GM18499 (cell line): ENCODE data around the gene SLC35G1.

Experiments
- ATAC-seq: cut with Tn5 transposase; IDR thresholded peaks from one replicate; pipeline ENCODE4 v1.9.1; 2021; ENCODE audit warnings: moderate number of reproducible peaks; ENCODE audit not compliant: insufficient read depth, unreplicated experiment

The SLC35G1 gene, protein sequence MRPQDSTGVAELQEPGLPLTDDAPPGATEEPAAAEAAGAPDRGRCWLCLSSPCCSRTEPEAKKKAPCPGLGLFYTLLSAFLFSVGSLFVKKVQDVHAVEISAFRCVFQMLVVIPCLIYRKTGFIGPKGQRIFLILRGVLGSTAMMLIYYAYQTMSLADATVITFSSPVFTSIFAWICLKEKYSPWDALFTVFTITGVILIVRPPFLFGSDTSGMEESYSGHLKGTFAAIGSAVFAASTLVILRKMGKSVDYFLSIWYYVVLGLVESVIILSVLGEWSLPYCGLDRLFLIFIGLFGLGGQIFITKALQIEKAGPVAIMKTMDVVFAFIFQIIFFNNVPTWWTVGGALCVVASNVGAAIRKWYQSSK

DNA sequence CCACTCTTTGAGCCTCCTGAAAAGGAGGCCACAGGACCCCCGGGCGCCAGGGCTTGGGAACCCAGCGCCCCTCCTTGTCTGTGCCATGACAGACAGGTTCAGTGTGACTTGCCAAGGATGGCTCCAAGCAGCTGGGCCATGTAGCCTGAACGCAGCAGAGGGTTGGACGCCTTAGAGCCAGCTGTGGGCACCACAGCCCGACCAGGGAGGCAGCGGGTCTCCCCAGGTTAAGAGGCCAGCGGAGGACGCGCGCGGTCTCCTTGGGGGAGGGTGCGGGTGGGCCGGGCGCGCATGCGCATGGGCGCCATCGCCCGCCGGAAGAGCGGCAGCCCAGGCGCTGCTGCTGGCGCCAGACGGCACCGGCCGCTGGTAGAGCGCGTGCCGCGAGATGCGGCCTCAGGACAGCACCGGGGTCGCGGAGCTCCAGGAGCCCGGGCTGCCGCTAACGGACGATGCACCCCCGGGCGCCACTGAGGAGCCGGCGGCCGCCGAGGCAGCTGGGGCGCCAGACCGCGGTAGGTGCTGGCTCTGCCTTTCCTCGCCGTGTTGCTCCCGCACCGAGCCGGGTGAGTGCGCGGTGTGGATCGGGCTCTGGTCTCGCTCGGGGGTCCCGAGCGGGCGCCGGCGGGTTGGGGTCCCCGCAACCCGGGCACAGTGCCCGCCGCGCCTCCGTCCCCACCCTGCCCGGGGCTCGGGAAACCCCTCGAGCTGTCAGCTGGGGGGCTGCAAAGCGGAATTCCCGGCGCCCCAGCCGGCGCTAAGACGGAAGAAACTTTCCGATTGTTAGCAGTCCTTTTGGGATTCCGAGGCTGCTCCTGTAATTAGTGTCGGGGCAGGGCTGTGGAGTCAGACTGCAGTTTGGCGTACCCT lies at the start of gene SLC35G1:
SLC35G1 (plus strand) TSS at position 333 of the 870 bp plus-strand sequence; CDS start at position 389, 56 bp downstream.
- ATAC-seq = peak; percentile 74

DNA sequence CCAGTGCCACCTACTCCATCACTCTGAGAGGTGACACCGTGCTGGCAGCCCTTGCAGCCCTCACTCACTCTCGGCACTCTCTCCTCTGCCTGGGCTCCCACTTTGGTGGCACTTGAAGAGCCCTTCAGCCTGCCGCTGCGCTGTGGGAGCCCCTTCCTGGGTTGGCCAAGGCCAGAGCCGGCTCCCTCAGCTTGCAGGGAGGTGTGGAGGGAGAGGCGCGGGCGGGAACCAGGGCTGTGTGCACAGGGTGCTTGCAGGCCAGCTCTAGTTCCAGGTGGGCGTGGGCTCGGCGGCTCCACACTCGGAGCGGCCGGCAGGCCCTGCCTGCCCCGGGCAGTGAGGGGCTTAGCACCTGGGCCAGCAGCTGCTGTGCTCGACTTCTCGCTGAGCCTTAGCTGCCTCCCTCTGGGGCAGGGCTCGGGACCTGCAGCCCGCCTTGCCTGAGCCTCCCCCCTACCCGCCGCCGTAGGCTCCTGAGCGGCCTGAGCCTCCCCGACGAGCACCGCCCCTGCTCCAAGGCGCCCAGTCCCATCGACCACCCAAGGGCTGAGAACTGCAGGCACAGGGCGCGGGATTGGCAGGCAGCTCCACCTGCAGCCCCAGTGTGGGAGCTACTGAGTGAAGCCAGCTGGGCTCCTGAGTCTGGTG lies 48.7 kb upstream of the SLC35G1 start:
- no peak for ATAC-seq

DNA sequence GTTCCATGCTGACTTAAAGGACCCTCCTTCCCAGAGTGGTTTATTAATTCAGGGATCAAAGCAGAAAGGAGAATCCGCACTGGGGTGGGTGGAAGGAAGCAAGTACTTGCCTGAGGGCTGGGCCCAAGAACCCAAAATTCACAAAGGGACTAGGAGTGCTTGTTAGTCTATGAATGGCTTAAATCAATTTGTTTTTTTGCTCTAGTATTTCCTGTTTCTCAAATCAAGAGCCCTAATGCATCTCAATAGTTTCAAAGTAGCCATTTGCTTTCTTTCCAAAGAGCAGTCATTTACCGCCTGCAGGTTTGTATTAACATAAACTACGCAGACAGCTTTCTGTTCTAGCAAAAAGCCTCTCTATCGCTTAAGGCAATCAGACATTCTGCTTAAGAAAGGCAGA lies 44.2 kb upstream of the SLC35G1 start:
- no peak for ATAC-seq

DNA sequence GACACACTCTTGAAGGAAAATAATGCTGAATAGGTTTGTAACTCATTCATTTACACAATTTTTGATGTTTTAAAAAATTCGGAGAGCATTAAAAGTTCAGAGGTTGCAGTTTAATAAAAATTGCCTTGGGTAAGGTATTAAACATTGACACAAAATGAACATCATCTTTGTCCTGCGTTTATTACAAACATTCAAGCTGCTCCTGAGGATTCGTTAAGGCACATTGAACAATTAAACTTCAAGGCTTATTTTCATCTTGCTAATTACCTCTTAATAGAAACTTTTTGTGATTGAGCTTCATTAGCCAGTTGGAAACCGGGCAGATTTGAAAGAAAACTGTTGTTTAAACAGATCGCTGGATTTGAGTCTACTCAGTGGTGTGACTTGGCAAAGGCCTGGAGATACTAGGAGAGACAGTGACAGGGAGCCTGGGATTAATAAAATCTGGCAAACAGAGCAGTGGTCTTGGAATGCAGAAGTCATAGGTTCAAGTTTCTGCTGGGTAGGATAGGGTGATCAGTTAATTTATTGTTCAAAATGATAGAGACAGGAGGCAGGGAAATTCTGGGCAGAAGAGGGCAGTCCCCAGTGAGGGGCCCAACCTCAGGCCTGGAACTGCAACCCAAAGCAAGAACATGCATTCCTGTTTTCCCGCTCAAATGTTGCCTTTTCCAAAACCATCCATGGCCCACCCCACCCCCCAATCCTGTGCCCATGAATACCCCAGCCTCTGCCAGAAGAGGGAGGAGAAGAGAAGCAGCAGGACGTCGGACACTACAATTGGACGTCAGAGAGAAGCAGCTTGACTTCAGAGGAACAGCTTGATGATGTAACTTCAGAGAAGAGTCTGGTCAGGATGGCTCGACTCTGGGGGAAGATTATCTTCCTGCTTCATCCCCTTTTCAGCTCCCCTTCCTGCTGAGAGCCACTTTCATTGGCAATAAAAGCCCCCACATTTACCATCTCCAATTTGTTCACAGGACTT lies 43.5 kb upstream of the SLC35G1 start:
- no peak for ATAC-seq

DNA sequence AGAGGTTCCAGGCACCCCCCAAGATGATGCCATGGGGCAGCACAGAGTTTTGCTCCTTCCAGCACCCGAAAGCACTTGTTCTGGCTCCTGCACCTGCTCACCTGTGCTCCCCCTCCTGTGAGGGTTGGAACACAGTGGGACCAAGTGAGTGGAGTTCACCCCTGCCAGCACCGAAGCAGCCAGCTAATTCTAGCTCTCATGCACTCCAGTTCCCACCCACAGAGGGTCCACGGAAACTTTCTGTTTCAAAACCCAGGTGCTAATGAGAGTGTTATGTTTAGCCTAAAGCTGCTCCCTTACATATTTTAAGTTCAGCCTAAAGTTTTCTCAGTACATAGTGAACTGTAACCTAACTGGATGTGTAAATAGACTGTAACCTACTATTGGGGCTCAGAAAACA lies 42.6 kb upstream of the SLC35G1 start:
- ATAC-seq = no peak

DNA sequence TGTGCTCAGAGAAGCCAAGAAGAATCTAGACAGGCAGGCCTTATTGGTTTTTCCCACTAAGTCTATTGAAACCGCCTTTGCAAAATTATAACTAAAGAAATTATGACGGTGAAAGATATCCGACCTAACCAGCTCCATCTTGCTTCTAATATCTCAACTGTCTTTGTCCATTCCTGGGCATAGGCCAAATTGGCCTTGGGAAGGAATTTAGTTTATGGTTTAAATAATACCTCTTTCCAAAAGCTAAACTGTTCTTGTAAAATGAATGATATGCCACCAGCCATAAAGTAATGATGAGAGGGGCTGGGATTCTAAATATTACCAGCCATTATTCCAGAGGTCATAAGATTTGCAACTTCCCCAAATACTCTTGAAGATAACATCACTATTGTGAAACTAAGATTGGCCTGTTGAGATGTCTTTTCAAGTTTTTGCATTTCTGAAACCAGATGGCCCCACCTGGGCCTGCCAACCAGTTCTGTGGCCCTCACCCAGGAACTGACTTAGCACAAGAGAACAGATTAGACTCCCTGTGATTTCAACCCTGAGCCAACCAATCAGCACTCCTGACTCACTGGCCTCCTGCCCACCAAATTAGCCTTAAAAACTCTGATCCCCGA lies 41.2 kb upstream of the SLC35G1 start:
- no peak for ATAC-seq

DNA sequence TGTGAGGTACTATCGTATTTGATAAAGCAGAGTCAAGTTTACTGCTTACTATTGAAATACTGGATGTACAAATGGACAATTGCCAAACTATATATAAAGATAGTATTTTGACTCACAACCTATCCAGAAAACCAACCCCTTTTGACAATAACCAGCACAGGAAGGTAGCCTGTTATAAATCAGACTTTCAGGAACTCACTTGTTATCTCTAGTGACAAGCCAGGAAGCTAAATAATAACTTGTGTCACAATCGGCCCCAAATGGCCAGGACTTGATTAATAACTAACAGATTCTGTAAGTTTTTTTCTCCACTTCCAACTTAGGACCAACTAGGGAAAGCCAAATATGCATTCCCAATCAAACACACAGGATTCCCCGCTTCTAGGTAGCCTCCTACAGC lies 38.8 kb upstream of the SLC35G1 start:
- no peak for ATAC-seq

DNA sequence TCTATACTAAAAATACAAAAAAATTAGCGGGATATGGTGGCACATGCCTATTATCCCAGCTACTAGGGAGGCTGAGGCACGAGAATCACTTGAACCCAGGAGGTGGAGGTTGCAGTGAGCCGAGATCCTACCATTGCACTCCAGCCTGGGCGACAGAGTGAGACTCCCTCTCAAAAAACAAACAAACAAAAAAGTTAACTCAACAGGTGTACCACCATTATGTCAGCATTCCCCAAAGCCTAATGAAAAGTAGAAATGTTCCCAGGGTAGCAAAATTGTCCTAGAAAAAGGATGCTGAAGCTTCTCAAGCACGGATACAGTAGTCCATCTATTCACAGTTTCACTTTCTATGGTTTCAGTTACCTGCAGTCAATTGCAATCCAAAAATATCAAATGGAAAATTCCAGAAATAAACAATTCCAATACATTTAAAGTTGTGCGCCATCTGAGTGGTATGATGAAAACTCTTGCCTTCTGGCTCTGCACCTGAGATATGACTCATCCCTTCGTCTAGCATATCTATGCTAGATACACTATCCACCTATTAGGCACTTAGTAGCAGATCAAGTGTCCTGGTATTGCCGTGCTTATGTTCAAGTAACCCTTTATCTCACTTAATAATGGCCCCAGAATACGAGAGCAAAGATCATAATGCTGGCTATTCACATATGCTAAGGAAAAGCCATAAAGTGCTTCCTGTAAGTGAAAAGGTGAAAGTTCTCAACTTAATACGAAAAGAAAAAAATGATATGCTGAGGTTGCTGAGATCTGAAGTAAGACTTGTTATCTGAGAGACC lies 37.2 kb upstream of the SLC35G1 start:
- ATAC-seq = no peak

DNA sequence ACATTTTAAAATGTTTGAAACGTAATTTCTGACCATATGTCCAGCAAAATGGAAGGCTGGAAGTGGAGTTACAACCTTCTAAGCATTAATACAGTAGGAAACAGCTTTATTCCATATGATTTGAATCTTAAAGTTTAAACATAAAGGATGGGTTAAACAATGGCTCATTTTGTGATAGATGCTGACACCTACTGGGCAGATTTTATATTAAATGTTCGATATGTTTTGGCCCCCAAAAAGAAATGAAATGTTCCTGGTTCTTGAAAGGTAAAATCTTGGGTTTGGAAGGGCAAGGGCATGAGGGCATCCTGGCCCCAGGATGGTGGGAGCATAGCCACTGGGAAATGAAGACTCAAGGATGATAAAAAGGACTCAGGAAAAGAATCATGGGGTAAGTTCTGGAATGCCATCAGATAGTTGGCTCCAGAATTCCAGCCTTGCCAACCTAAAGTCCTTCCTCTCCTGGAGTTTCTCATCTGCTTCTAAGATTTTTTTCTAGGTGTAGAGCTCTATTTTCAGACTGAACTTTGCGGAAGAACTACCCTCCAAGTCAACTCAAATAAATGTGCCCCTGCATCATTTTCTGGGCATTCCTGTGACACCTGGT lies 34.6 kb upstream of the SLC35G1 start:
- ATAC-seq = no peak

DNA sequence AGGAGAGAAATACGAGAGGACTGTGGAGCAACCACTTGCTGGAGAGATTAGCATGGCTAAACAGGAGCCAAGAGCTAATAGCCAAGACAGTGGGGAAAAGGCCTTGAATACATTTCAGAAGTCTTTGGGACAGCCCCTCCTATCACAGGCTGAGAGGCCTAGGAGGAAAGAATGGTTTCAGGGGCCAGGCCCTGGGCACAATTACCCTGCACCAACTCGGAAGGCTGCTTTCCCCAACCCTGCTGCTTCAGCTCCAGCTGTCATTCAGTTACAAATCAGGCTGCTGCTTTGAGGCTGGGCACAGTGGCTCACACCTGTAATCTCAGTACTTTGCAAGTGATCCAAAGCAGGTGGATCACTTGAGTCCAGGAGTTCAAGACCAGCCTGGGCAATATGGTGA lies 32.0 kb upstream of the SLC35G1 start:
- no peak for ATAC-seq

DNA sequence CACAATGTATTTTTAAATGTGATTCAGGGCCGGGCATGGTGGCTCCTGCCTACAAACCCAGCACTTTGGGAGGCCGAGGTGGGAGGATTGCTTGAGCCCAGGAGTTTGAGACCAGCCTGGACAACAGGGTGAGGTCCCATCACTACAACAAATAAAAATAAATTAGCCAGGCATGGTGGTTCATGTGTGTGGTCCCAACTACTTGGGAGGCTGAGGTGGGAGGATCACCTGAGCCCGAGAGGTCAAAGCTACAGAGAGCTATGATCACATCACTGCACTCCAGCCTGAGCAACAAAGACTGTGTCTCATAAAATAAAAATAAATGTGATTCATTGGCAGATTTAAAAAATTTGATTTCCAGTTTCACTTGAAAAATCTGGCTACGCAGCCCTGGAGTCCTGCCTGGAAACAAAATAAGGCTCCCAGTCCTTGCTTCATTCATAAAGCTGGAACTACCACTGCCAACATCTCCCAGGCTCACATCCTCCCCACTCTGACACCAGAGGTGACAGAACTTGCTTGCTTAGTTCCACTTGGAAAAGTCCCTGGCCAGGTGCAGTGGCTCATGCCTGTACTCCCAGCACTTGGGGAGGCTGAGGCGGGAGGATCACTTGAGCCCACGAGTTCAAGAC lies 27.9 kb upstream of the SLC35G1 start:
- ATAC-seq = no peak

DNA sequence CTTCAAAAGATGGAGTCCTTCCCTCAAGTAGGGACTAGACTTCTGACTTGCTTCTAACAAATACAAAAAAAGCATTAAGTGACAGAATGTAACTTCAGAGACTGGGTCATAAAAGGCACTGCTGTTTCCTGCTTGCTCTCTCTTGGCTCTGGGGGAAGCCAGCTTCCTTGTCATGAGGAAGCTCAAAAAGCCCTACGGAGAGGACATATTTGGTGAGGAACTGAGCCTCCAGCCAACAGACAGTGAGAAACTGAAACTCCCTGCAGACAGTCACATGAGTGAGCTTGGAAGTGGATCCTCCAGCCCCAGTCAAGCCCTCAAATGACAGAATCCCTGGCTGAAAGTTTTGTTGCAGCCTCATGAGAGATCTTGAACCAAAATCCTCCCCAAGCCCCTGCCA lies 26.3 kb upstream of the SLC35G1 start:
- ATAC-seq = no peak

DNA sequence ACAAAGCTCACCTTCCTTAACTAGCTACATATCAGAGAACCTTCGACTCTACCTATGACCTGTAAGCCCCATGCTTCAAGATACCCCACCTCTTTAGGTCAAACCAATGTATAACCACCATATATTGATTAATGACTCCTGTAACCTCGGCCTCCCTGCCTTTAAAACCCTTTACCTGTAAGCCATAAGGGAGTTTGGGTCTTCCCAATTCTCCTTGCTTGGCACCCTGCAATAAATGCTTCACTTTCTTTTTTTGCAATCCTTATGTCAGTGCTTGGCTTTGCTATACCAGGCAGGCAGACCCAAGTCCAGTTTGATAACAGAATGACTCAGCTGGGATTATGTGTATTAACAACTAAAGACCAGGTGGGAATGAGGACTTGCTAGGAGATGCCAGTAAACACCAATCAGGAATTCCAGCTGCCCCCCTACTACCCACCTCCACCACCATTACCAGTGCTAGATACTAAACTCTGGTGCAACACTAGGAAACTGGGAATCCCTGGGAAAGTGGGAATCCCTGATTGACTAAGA lies 22.0 kb upstream of the SLC35G1 start:
- ATAC-seq = no peak

DNA sequence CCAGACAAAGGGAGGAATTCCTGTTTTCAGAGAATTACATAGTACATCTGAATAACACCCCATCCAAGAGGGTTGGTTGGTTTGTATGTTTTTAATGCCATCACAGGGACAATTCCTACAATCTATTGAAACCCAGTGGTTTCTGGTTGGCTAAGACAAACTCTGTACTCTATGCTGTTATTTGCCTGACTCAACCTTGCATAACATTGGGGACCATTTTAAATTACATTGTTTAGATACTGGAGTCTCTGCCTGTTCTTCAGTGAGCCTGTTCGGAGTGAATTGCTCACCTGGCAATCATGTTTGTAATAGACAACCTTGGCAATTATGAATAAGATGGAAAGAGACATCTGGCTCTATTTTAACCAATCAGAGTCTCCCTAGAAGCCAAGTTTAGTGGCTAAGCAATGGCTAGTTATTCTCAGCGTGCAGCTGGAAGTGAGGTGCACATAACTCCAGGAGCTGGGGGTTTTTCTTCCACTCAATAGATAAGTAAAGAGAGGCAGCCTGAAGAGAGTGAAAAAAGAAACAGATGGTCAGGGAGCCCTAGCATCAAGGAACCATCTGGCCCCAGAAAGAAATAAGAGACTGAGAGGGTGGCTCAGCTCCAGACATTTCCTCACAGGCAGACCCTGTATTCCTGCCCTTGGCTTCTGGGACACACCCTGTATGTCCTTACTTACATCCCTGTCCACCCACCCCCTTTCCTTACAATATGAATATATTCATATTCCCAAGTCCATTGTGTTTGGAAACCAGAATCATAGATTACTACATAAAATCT lies 21.2 kb upstream of the SLC35G1 start:
- no peak for ATAC-seq

DNA sequence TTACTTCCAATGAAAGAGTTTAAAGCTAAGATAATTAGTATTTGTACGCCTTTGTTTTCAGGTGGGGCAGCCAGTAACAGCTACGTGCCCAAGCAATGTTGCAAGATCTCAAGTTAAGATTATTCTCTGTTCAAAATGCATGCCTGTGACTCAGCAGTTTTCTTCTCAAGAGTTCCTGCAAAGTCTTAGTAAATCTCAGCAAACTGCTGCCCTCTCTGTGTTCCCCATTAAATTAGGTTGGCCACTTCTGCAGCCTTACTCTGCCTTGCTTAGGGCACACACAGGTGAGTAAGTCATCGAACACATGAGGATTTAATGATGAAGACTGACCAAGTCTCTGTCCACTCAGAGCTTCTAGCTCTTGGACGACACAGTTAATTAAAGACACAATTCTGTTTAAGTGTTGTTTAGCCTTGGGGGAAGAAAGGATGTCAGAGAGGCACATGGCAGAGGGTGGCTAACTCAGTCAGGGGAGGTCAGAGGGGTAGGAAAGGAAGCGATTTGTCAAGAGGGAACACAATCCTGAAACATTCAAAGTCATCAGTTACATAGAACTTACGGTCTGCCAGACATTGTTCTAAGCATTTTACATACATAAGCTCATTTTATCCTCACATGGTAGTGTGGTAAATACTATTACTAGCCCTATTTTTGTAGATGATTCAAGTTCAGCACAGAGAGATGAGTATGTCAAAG lies 20.2 kb upstream of the SLC35G1 start:
- ATAC-seq = no peak

DNA sequence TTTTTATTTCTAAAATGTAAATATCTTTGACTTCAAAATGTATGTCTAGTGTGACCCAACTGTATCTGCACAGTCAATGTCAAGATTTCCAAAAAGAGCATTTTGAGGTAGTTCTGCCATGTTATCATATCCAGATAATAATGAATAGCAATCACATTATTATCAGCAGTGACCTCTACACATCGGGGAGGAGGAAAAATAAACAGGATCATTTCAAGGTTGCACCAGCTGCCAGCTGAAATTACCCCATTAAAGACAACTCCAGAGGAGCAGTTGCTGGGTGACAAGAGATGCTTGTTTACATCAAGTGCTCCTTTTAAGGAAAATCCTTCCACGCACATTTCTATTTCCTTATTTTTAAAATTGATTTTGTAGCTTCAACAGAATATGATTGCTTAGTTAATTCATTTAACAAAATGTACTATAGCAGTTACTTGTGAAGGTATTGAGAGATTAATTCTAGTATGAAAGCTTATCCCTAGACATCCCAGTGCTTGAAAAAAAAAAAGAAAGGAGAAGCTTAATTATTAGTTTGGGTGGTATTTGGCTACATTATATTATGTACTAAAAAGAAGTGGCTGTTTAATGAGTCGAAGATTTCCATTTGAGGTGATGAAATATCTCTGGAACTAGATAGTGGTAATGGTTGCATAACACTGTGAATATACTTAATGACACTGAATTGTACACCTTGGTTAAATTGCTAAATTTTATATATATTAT lies 19.3 kb upstream of the SLC35G1 start:
- no peak for ATAC-seq
